A673 (cell line): Measurements from ENCODE around the gene PLD2. TPM values are rescaled to one million over a fixed set of nuclear protein-coding genes. Genes with fewer than 3 reads are reported as not detected.

Experiments used
- BruUV-seq: library from RNA; stranded (reverse); fragments of 400-500 nt; replicated peaks from 2 replicates; lab custom pipeline; 2021; lab: Mats Ljungman, UMichigan
- CTCF ChIA-PET: fragments of 300-600 bp; sonication (Branson Sonifier 250); formaldehyde crosslinking; loops from one replicate; lab custom pipeline; 2022; ENCODE audit warnings: antibody characterized with exemption; lab: Charles Lee
- POLR2A ChIA-PET: fragments of 300-600 bp; sonication (Branson Sonifier 250); formaldehyde crosslinking; loops from one replicate; lab custom pipeline; 2022; ENCODE audit warnings: antibody characterized with exemption; ENCODE audit not compliant: low non-redundant PET; lab: Charles Lee
- DNase-seq: peaks from one replicate; pipeline ENCODE4 v3.0.0-alpha.2; 2015; ENCODE audit warnings: low spot score
- H3K27ac ChIP-seq: fragments of 200-600 bp; sonication (generic); 2 replicates; pipeline ENCODE4 v1.5.1; 2016; ENCODE audit warnings: mixed run types, low read depth, mild to moderate bottlenecking, mixed read lengths, antibody characterized with exemption, low read length; ENCODE audit not compliant: poor library complexity, severe bottlenecking
- H3K27me3 ChIP-seq: fragments of 200-600 bp; sonication (generic); replicated peaks from 2 replicates; pipeline ENCODE4 v1.6.1; 2017; ENCODE audit warnings: mixed run types, low read depth, mild to moderate bottlenecking, mixed read lengths, antibody characterized with exemption, low read length; ENCODE audit not compliant: insufficient read depth, poor library complexity
- H3K36me3 ChIP-seq: fragments of 200-600 bp; sonication (generic); 2 replicates; pipeline ENCODE4 v1.6.1; 2016; ENCODE audit warnings: mixed run types, mild to moderate bottlenecking, mixed read lengths, antibody characterized with exemption, low read length; ENCODE audit not compliant: insufficient read depth, poor library complexity, severe bottlenecking
- H3K4me1 ChIP-seq: fragments of 200-600 bp; sonication (generic); 2 replicates; pipeline ENCODE4 v1.6.1; 2017; ENCODE audit warnings: mixed run types, mild to moderate bottlenecking, mixed read lengths, antibody characterized with exemption, low read length; ENCODE audit not compliant: insufficient read depth, poor library complexity, severe bottlenecking
- H3K4me3 ChIP-seq: fragments of 200-600 bp; sonication (generic); 2 replicates; pipeline ENCODE4 v1.5.1; 2016; ENCODE audit warnings: low read depth, mixed run types, mild to moderate bottlenecking, mixed read lengths, low read length; ENCODE audit not compliant: poor library complexity, severe bottlenecking
- H3K9me3 ChIP-seq: fragments of 200-600 bp; sonication (generic); 2 replicates; pipeline ENCODE4 v1.6.1; 2016; ENCODE audit warnings: mixed run types, low read depth, mild to moderate bottlenecking, mixed read lengths, antibody characterized with exemption, low read length; ENCODE audit not compliant: poor library complexity, severe bottlenecking
- EZH2 ChIP-seq: fragments of 200-600 bp; sonication (generic); IDR thresholded peaks from 2 replicates; pipeline ENCODE4 v1.6.1; 2017; ENCODE audit warnings: borderline replicate concordance, low read depth, mild to moderate bottlenecking, mixed read lengths, antibody characterized with exemption, low read length; ENCODE audit not compliant: poor library complexity, severe bottlenecking
- intact Hi-C: fragments of 100-400 bp; cut with micrococcal nuclease; formaldehyde crosslinking; loops from one replicate; pipeline ENCODE4 v1.10.0; 2022; ENCODE audit not compliant: unreplicated experiment
- total RNA-seq: library from RNA; stranded (reverse); gene quantifications from 2 replicates; pipeline ENCODE4 v1.2.3, GENCODE V29; 2021
- TF ChIP-seq, protein P1 (sequence below): fragments of 300-800, 200-600 bp; sonication (generic); conservative IDR thresholded peaks from 2 replicates; pipeline ENCODE4 v1.5.1; 2017; ENCODE audit warnings: low read depth, mild to moderate bottlenecking, antibody characterized with exemption, low read length, moderate library complexity, mixed read lengths

PLD2 gene
- total RNA-seq, 1 experiment from 2014 or later = 20.1 TPM

DNA sequence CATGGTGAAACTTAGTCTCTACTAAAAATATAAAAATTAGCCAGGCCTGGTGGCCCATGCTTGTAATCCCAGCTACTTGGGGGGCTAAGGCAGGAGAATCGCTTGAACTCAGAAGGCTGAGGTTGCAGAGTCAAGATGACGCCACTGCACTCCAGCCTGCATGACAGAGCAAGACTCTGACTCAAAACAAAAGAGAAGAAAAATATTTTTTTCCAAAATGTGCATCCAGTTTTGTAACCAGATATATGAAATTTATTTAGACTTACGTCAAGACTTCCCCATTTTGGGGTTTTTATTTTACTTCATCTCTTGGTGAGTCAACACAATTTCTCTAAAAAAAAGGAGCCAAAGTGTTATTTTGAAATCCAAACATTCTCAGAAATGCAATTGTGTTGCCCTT is 40.8 kb upstream of the PLD2 start:
- no peak overlapping the region for H3K27ac ChIP-seq
- intact Hi-C loops = no loop called here
- no peak overlapping the region for H3K4me3 ChIP-seq
- CTCF ChIA-PET = no interaction called here
- H3K9me3 ChIP-seq = no peaks in the 10 kb centered on the region
- no peak for TF ChIP-seq EZH2
- TF ChIP-seq, protein P1, sequence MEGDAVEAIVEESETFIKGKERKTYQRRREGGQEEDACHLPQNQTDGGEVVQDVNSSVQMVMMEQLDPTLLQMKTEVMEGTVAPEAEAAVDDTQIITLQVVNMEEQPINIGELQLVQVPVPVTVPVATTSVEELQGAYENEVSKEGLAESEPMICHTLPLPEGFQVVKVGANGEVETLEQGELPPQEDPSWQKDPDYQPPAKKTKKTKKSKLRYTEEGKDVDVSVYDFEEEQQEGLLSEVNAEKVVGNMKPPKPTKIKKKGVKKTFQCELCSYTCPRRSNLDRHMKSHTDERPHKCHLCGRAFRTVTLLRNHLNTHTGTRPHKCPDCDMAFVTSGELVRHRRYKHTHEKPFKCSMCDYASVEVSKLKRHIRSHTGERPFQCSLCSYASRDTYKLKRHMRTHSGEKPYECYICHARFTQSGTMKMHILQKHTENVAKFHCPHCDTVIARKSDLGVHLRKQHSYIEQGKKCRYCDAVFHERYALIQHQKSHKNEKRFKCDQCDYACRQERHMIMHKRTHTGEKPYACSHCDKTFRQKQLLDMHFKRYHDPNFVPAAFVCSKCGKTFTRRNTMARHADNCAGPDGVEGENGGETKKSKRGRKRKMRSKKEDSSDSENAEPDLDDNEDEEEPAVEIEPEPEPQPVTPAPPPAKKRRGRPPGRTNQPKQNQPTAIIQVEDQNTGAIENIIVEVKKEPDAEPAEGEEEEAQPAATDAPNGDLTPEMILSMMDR = no peak
- no peak for DNase-seq
- no peaks in the 10 kb centered on the region for H3K4me1 ChIP-seq
- POLR2A ChIA-PET = no interaction called here
- H3K27me3 ChIP-seq = no peaks in the 10 kb centered on the region
- H3K36me3 ChIP-seq = no peaks in the 10 kb centered on the region
- BruUV-seq = no TSS peak

DNA sequence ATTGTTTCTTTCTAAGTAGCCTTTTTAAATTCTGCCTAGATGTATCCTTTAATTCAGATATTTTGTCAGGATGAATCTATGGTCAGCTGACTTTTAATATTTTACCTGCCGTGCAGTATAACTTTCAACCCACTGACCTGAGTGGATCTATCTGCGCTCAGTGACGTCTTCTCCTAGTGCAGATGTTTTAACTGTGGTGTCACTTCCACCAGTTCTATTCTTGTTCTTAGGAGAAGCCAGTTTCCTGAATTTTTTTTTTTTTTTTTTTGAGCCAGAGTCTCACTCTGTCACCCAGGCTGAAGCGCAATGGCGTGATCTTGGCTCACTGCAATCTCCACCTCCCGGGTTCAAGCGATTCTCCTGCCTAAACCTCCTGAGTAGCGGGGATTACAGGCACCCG is 40.2 kb upstream of the PLD2 start:
- no TSS peak for BruUV-seq
- POLR2A ChIA-PET = no interaction called here

DNA sequence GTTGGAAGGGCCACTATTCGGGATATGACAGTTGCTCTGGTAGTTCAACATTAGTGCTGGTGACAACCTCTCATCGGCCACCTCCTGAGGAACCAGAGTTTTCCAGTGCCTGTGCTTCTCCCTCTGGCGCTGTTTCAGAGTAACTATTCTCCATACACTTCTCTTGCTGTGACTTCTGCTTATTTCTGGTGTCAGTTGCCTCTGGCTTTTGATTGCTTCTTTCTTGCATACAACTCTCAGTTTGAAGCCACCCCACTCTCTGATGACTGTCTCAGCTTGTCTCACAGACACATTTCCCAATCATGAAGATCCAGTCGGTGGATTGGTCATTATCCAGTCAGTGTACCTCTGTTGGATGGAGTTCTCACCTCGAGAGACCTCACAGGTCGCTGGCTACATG is 38.7 kb upstream of the PLD2 start:
- Histone ChIP-seq H3K27ac (no peak overlapping the region), H3K4me1 (no peaks in the 10 kb centered on the region), H3K9me3 (no peaks in the 10 kb centered on the region), H3K27me3 (no peaks in the 10 kb centered on the region), H3K36me3 (no peaks in the 10 kb centered on the region), H3K4me3 (no peak overlapping the region)
- intact Hi-C loops = no loop called here
- BruUV-seq = no TSS peak
- CTCF ChIA-PET = no interaction called here
- TF ChIP-seq EZH2 = no peak
- TF ChIP-seq, protein P1 = no peak
- DNase-seq = no peak
- POLR2A ChIA-PET = no interaction called here

More for the DNA sequence above, 40.2 kb upstream of the PLD2 start:
- Histone ChIP-seq H3K27me3 (no peaks in the 10 kb centered on the region), H3K36me3 (no peaks in the 10 kb centered on the region), H3K9me3 (no peaks in the 10 kb centered on the region), H3K4me1 (no peaks in the 10 kb centered on the region), H3K4me3 (no peak overlapping the region), H3K27ac (no peak overlapping the region)
- intact Hi-C loops = no loop called here
- DNase-seq = no peak
- TF ChIP-seq, protein P1 = no peak
- no peak for TF ChIP-seq EZH2
- CTCF ChIA-PET = no interaction called here
